Neural cell (in vitro differentiated cells): ENCODE data around the gene PLXNC1. TPM values are rescaled to one million over a fixed set of nuclear protein-coding genes. Genes with fewer than 3 reads are reported as not detected.

Experiments
- H2AFZ ChIP-seq: fragments of 200-600, 300-800 bp; sonication (generic), shearing (Covaris generic); 2 replicates; pipeline ENCODE4 v1.6.0; 2014; ENCODE audit warnings: low read depth, mild to moderate bottlenecking, antibody characterized with exemption, low read length, moderate library complexity
- H3F3A ChIP-seq: fragments of 200-600 bp; shearing (Covaris generic); 2 replicates; pipeline ENCODE4 v1.6.1; 2016; ENCODE audit warnings: mild to moderate bottlenecking, moderate library complexity, mixed read lengths, antibody characterized with exemption, low read length; ENCODE audit not compliant: insufficient read depth, poor library complexity, severe bottlenecking
- H3K27ac ChIP-seq: fragments of 200-600, 300-800 bp; sonication (generic), shearing (Covaris generic); 2 replicates; pipeline ENCODE4 v1.5.1; 2014; ENCODE audit warnings: mild to moderate bottlenecking, low read length, moderate library complexity
- H3K27me3 ChIP-seq: fragments of 300-800, 200-600 bp; sonication (generic), shearing (Covaris generic); 2 replicates; pipeline ENCODE4 v1.6.0; 2014; ENCODE audit warnings: mild to moderate bottlenecking, low read depth, low read length, moderate library complexity; ENCODE audit not compliant: insufficient read depth
- H3K36me3 ChIP-seq: fragments of 300-800, 200-600 bp; sonication (generic), shearing (Covaris generic); 2 replicates; pipeline ENCODE4 v1.5.1; 2014; ENCODE audit warnings: mild to moderate bottlenecking, antibody characterized with exemption, low read length, moderate library complexity; ENCODE audit not compliant: insufficient read depth
- H3K4me2 ChIP-seq: fragments of 300-800, 200-600 bp; sonication (generic), shearing (Covaris generic); 2 replicates; pipeline ENCODE4 v1.6.0; 2014; ENCODE audit warnings: mild to moderate bottlenecking, low read length
- H3K4me3 ChIP-seq: fragments of 300-800, 200-600 bp; sonication (generic), shearing (Covaris generic); 2 replicates; pipeline ENCODE4 v1.5.1; 2014; ENCODE audit warnings: mild to moderate bottlenecking, low read length, moderate library complexity
- H3K79me2 ChIP-seq: fragments of 200-600 bp; shearing (Covaris generic); replicated peaks from 2 replicates; pipeline ENCODE4 v1.6.0; 2014; ENCODE audit warnings: mild to moderate bottlenecking, low read length, moderate library complexity; ENCODE audit not compliant: insufficient read depth
- H3K9ac ChIP-seq: fragments of 300-800, 200-600 bp; sonication (generic), shearing (Covaris generic); 2 replicates; pipeline ENCODE4 v1.6.1; 2016; ENCODE audit warnings: mild to moderate bottlenecking, low read length, mixed read lengths
- H3K9me2 ChIP-seq: fragments of 200-600 bp; shearing (Covaris generic); 2 replicates; pipeline ENCODE4 v1.6.1; 2016; ENCODE audit warnings: mild to moderate bottlenecking, low read length, mixed read lengths; ENCODE audit not compliant: insufficient read depth
- H3K9me3 ChIP-seq: fragments of 200-600, 300-800 bp; sonication (generic), shearing (Covaris generic); 2 replicates; pipeline ENCODE4 v1.6.1; 2016; ENCODE audit warnings: mild to moderate bottlenecking, mixed run types, low read length, moderate library complexity, mixed read lengths
- H4K20me1 ChIP-seq: fragments of 200-600 bp; shearing (Covaris generic); 2 replicates; pipeline ENCODE4 v1.6.1; 2016; ENCODE audit warnings: mild to moderate bottlenecking, mixed run types; ENCODE audit not compliant: insufficient read depth
- EP300 ChIP-seq: fragments of 450-650 bp; conservative IDR thresholded peaks from 2 replicates; pipeline ENCODE4 v1.6.1; 2014; ENCODE audit warnings: antibody characterized with exemption, mild to moderate bottlenecking, moderate library complexity; ENCODE audit not compliant: poor library complexity, severe bottlenecking
- EZH2 ChIP-seq: fragments of 200-600, 300-800 bp; shearing (Covaris generic), sonication (generic); IDR thresholded peaks from 2 replicates; pipeline ENCODE4 v1.6.1; 2014; ENCODE audit warnings: antibody characterized with exemption, low read length, borderline replicate concordance, mild to moderate bottlenecking; ENCODE audit not compliant: insufficient read depth, poor library complexity, severe bottlenecking
- MXI1 ChIP-seq: fragments of 450-650 bp; conservative IDR thresholded peaks from 2 replicates; pipeline ENCODE4 v1.6.1; 2014; ENCODE audit warnings: antibody characterized with exemption, mild to moderate bottlenecking; ENCODE audit not compliant: poor library complexity, severe bottlenecking
- POLR2AphosphoS5 ChIP-seq: IDR thresholded peaks from 2 replicates; pipeline ENCODE4 v1.6.1; 2012
- RAD21 ChIP-seq: fragments of 450-650 bp; conservative IDR thresholded peaks from 2 replicates; pipeline ENCODE4 v1.6.1; 2014; ENCODE audit warnings: antibody characterized with exemption, mild to moderate bottlenecking, moderate library complexity
- SMC3 ChIP-seq: fragments of 450-650 bp; conservative IDR thresholded peaks from 2 replicates; pipeline ENCODE4 v1.6.1; 2014; ENCODE audit warnings: antibody characterized with exemption, mild to moderate bottlenecking, moderate library complexity; ENCODE audit not compliant: poor library complexity
- TAF1 ChIP-seq: IDR thresholded peaks from 2 replicates; pipeline ENCODE4 v1.6.1; 2012; ENCODE audit warnings: low read depth
- polyA plus RNA-seq: library from polyadenylated mRNA; depleted of rRNA; stranded (reverse); fragments of >200 nt; gene quantifications from 2 replicates; pipeline ENCODE4 v1.2.3, GENCODE V29; 2014
- TF ChIP-seq, protein P1 (sequence below): IDR thresholded peaks from 2 replicates; pipeline ENCODE4 v1.6.1; 2012; ENCODE audit warnings: borderline replicate concordance
- TF ChIP-seq, protein P2 (sequence below): fragments of 450-650 bp; IDR thresholded peaks from 2 replicates; pipeline ENCODE4 v1.5.1; 2014; ENCODE audit warnings: antibody characterized with exemption, mild to moderate bottlenecking, moderate library complexity; ENCODE audit not compliant: poor library complexity, severe bottlenecking

PLXNC1 gene
- polyA plus RNA-seq, 1 donor from 2014 or later: 76.3 TPM

GRCh38 chr12:94282675-94283074, 134.3 kb downstream of the PLXNC1 start (continued):
- TF ChIP-seq, protein P1, sequence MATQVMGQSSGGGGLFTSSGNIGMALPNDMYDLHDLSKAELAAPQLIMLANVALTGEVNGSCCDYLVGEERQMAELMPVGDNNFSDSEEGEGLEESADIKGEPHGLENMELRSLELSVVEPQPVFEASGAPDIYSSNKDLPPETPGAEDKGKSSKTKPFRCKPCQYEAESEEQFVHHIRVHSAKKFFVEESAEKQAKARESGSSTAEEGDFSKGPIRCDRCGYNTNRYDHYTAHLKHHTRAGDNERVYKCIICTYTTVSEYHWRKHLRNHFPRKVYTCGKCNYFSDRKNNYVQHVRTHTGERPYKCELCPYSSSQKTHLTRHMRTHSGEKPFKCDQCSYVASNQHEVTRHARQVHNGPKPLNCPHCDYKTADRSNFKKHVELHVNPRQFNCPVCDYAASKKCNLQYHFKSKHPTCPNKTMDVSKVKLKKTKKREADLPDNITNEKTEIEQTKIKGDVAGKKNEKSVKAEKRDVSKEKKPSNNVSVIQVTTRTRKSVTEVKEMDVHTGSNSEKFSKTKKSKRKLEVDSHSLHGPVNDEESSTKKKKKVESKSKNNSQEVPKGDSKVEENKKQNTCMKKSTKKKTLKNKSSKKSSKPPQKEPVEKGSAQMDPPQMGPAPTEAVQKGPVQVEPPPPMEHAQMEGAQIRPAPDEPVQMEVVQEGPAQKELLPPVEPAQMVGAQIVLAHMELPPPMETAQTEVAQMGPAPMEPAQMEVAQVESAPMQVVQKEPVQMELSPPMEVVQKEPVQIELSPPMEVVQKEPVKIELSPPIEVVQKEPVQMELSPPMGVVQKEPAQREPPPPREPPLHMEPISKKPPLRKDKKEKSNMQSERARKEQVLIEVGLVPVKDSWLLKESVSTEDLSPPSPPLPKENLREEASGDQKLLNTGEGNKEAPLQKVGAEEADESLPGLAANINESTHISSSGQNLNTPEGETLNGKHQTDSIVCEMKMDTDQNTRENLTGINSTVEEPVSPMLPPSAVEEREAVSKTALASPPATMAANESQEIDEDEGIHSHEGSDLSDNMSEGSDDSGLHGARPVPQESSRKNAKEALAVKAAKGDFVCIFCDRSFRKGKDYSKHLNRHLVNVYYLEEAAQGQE: no peak

DNA sequence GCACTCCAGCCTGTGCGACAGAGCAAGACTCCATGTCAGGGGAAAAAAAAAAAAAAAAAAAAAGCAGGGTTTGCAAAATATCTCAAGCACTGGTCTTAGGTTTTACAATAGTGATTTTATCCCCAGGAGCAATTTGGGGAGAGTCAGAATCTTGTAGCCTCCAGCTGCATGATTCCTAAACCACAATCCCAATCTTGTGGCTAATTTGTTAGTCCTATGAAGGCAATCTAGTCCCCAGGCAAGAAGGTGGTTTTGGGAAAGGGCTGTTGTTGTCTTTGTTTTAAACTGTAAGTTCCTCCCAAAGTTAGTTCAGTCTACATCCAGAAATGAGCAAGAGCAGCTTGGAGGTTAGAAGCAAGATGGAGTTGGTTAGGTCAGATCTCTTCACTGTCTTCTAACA, 135.7 kb downstream of the PLXNC1 start:
- Histone ChIP-seq H3K79me2 (no peaks in the 10 kb centered on the region), H3K4me2 (no peak overlapping the region), H3K4me3 (no peak overlapping the region), H3K27ac (no peak overlapping the region), H3K9me2 (no peaks in the 10 kb centered on the region), H3K9me3 (no peaks in the 10 kb centered on the region), H3K27me3 (no peaks in the 10 kb centered on the region), H3F3A (no peaks in the 10 kb centered on the region), H2AFZ (no peak overlapping the region), H3K36me3 (peaks cover 10% of the 10 kb centered on the region), H4K20me1 (no peaks in the 10 kb centered on the region), H3K9ac (no peak overlapping the region)
- no peak for TF ChIP-seq SMC3
- TF ChIP-seq TAF1: no peak
- TF ChIP-seq, protein P1: no peak
- TF ChIP-seq EP300: no peak
- no peak for TF ChIP-seq EZH2
- no peak for TF ChIP-seq MXI1
- no peak for TF ChIP-seq POLR2AphosphoS5
- TF ChIP-seq, protein P2, sequence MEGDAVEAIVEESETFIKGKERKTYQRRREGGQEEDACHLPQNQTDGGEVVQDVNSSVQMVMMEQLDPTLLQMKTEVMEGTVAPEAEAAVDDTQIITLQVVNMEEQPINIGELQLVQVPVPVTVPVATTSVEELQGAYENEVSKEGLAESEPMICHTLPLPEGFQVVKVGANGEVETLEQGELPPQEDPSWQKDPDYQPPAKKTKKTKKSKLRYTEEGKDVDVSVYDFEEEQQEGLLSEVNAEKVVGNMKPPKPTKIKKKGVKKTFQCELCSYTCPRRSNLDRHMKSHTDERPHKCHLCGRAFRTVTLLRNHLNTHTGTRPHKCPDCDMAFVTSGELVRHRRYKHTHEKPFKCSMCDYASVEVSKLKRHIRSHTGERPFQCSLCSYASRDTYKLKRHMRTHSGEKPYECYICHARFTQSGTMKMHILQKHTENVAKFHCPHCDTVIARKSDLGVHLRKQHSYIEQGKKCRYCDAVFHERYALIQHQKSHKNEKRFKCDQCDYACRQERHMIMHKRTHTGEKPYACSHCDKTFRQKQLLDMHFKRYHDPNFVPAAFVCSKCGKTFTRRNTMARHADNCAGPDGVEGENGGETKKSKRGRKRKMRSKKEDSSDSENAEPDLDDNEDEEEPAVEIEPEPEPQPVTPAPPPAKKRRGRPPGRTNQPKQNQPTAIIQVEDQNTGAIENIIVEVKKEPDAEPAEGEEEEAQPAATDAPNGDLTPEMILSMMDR: no peak
- no peak for TF ChIP-seq RAD21
